ENCODE measurements around the gene NBDY.

Gene NBDY

GRCh38 chrX:56782791-56783449 lies 53.9 kb downstream of the NBDY start:
- no peaks in the 10 kb centered on the region for H3K36me3 ChIP-seq (ENCODE audit: control insufficient read depth, insufficient read depth, low read length)
- no peak overlapping the region for H3K9ac ChIP-seq (ENCODE audit: low read length)
- no peaks in the 10 kb centered on the region for H3K4me1 ChIP-seq (ENCODE audit: control insufficient read depth, insufficient read depth, low read length)
- H3K4me3 ChIP-seq (ENCODE audit: low read length) = no peak overlapping the region
- H3K27me3 ChIP-seq (ENCODE audit: control insufficient read depth, insufficient read depth, low read length) = no peaks in the 10 kb centered on the region
- no peaks in the 10 kb centered on the region for H3K9me3 ChIP-seq (ENCODE audit: control insufficient read depth, low read length)

GRCh38 chrX:56783450-56783831 lies 54.4 kb downstream of the NBDY start:
- no peaks in the 10 kb centered on the region for H3K4me1 ChIP-seq (ENCODE audit: control insufficient read depth, insufficient read depth, low read length)

GRCh38 chrX:56783996-56784620 lies 55.1 kb downstream of the NBDY start:
- no peak overlapping the region for H3K4me3 ChIP-seq (ENCODE audit: low read length)
- no peak overlapping the region for H3K9ac ChIP-seq (ENCODE audit: low read length)

More at GRCh38 chrX:56783450-56783831, 54.4 kb downstream of the NBDY start:
- H3K27me3 ChIP-seq (ENCODE audit: control insufficient read depth, insufficient read depth, low read length) = no peaks in the 10 kb centered on the region
- H3K36me3 ChIP-seq (ENCODE audit: control insufficient read depth, insufficient read depth, low read length) = no peaks in the 10 kb centered on the region
- H3K9me3 ChIP-seq (ENCODE audit: control insufficient read depth, low read length) = no peaks in the 10 kb centered on the region
- no peak overlapping the region for H3K9ac ChIP-seq (ENCODE audit: low read length)
- H3K4me3 ChIP-seq (ENCODE audit: low read length) = no peak overlapping the region

GRCh38 chrX:56784666-56785065 lies 55.6 kb downstream of the NBDY start:
- no peaks in the 10 kb centered on the region for H3K36me3 ChIP-seq (ENCODE audit: control insufficient read depth, insufficient read depth, low read length)
- H3K9ac ChIP-seq (ENCODE audit: low read length) = no peak overlapping the region
- no peaks in the 10 kb centered on the region for H3K27me3 ChIP-seq (ENCODE audit: control insufficient read depth, insufficient read depth, low read length)
- no peaks in the 10 kb centered on the region for H3K4me1 ChIP-seq (ENCODE audit: control insufficient read depth, insufficient read depth, low read length)
- H3K9me3 ChIP-seq (ENCODE audit: control insufficient read depth, low read length) = no peaks in the 10 kb centered on the region
- no peak overlapping the region for H3K4me3 ChIP-seq (ENCODE audit: low read length)

More at GRCh38 chrX:56783996-56784620, 55.1 kb downstream of the NBDY start:
- Histone ChIP-seq H3K27me3 (ENCODE audit: control insufficient read depth, insufficient read depth, low read length) (no peaks in the 10 kb centered on the region), H3K9me3 (ENCODE audit: control insufficient read depth, low read length) (no peaks in the 10 kb centered on the region), H3K4me1 (ENCODE audit: control insufficient read depth, insufficient read depth, low read length) (no peaks in the 10 kb centered on the region), H3K36me3 (ENCODE audit: control insufficient read depth, insufficient read depth, low read length) (no peaks in the 10 kb centered on the region)

GRCh38 chrX:56785442-56785841 lies 56.4 kb downstream of the NBDY start:
- Histone ChIP-seq H3K9ac (ENCODE audit: low read length) (no peak overlapping the region), H3K4me3 (ENCODE audit: low read length) (no peak overlapping the region), H3K4me1 (ENCODE audit: control insufficient read depth, insufficient read depth, low read length) (no peaks in the 10 kb centered on the region), H3K27me3 (ENCODE audit: control insufficient read depth, insufficient read depth, low read length) (no peaks in the 10 kb centered on the region), H3K36me3 (ENCODE audit: control insufficient read depth, insufficient read depth, low read length) (no peaks in the 10 kb centered on the region), H3K9me3 (ENCODE audit: control insufficient read depth, low read length) (no peaks in the 10 kb centered on the region)

GRCh38 chrX:56786889-56787733 lies 58.1 kb downstream of the NBDY start:
- H3K27me3 ChIP-seq (ENCODE audit: control insufficient read depth, insufficient read depth, low read length) = no peaks in the 10 kb centered on the region
- H3K4me1 ChIP-seq (ENCODE audit: control insufficient read depth, insufficient read depth, low read length) = no peaks in the 10 kb centered on the region
- no peak overlapping the region for H3K4me3 ChIP-seq (ENCODE audit: low read length)
- H3K9me3 ChIP-seq (ENCODE audit: control insufficient read depth, low read length) = no peaks in the 10 kb centered on the region
- no peaks in the 10 kb centered on the region for H3K36me3 ChIP-seq (ENCODE audit: control insufficient read depth, insufficient read depth, low read length)
- H3K9ac ChIP-seq (ENCODE audit: low read length) = no peak overlapping the region

- Histone ChIP-seq H3K4me1 (ENCODE audit: control insufficient read depth, insufficient read depth, low read length) (no peaks in the 10 kb centered on the region), H3K9me3 (ENCODE audit: control insufficient read depth, low read length) (no peaks in the 10 kb centered on the region), H3K4me3 (ENCODE audit: low read length) (no peak overlapping the region), H3K36me3 (ENCODE audit: control insufficient read depth, insufficient read depth, low read length) (no peaks in the 10 kb centered on the region), H3K27me3 (ENCODE audit: control insufficient read depth, insufficient read depth, low read length) (no peaks in the 10 kb centered on the region), H3K9ac (ENCODE audit: low read length) (no peak overlapping the region)
Measured at GRCh38 chrX:56787734-56788152, 58.7 kb downstream of the NBDY start.

- no peak overlapping the region for H3K9ac ChIP-seq (ENCODE audit: low read length)
- H3K4me3 ChIP-seq (ENCODE audit: low read length) = no peak overlapping the region
Measured at GRCh38 chrX:56788229-56788628, 59.2 kb downstream of the NBDY start.

GRCh38 chrX:56788717-56789122 lies 59.7 kb downstream of the NBDY start:
- no peak overlapping the region for H3K4me3 ChIP-seq (ENCODE audit: low read length)
- H3K9ac ChIP-seq (ENCODE audit: low read length) = no peak overlapping the region
- no peaks in the 10 kb centered on the region for H3K9me3 ChIP-seq (ENCODE audit: control insufficient read depth, low read length)

More at GRCh38 chrX:56788229-56788628, 59.2 kb downstream of the NBDY start:
- no peaks in the 10 kb centered on the region for H3K9me3 ChIP-seq (ENCODE audit: control insufficient read depth, low read length)
- no peaks in the 10 kb centered on the region for H3K4me1 ChIP-seq (ENCODE audit: control insufficient read depth, insufficient read depth, low read length)
- H3K27me3 ChIP-seq (ENCODE audit: control insufficient read depth, insufficient read depth, low read length) = no peaks in the 10 kb centered on the region
- no peaks in the 10 kb centered on the region for H3K36me3 ChIP-seq (ENCODE audit: control insufficient read depth, insufficient read depth, low read length)

GRCh38 chrX:56789518-56790070 lies 60.6 kb downstream of the NBDY start:
- Histone ChIP-seq H3K4me1 (ENCODE audit: control insufficient read depth, insufficient read depth, low read length) (no peaks in the 10 kb centered on the region), H3K9ac (ENCODE audit: low read length) (no peak overlapping the region), H3K36me3 (ENCODE audit: control insufficient read depth, insufficient read depth, low read length) (no peaks in the 10 kb centered on the region), H3K4me3 (ENCODE audit: low read length) (no peak overlapping the region), H3K27me3 (ENCODE audit: control insufficient read depth, insufficient read depth, low read length) (no peaks in the 10 kb centered on the region), H3K9me3 (ENCODE audit: control insufficient read depth, low read length) (no peaks in the 10 kb centered on the region)

More at GRCh38 chrX:56788717-56789122, 59.7 kb downstream of the NBDY start:
- no peaks in the 10 kb centered on the region for H3K27me3 ChIP-seq (ENCODE audit: control insufficient read depth, insufficient read depth, low read length)
- no peaks in the 10 kb centered on the region for H3K4me1 ChIP-seq (ENCODE audit: control insufficient read depth, insufficient read depth, low read length)
- H3K36me3 ChIP-seq (ENCODE audit: control insufficient read depth, insufficient read depth, low read length) = no peaks in the 10 kb centered on the region

- no peak overlapping the region for H3K4me3 ChIP-seq (ENCODE audit: low read length)
- H3K9ac ChIP-seq (ENCODE audit: low read length) = no peak overlapping the region
- H3K9me3 ChIP-seq (ENCODE audit: control insufficient read depth, low read length) = no peaks in the 10 kb centered on the region
- H3K4me1 ChIP-seq (ENCODE audit: control insufficient read depth, insufficient read depth, low read length) = no peaks in the 10 kb centered on the region
- no peaks in the 10 kb centered on the region for H3K27me3 ChIP-seq (ENCODE audit: control insufficient read depth, insufficient read depth, low read length)
- no peaks in the 10 kb centered on the region for H3K36me3 ChIP-seq (ENCODE audit: control insufficient read depth, insufficient read depth, low read length)
Measured at GRCh38 chrX:56790778-56791177, 61.7 kb downstream of the NBDY start.

- no peaks in the 10 kb centered on the region for H3K27me3 ChIP-seq (ENCODE audit: control insufficient read depth, insufficient read depth, low read length)
- no peaks in the 10 kb centered on the region for H3K9me3 ChIP-seq (ENCODE audit: control insufficient read depth, low read length)
- no peak overlapping the region for H3K9ac ChIP-seq (ENCODE audit: low read length)
- H3K36me3 ChIP-seq (ENCODE audit: control insufficient read depth, insufficient read depth, low read length) = no peaks in the 10 kb centered on the region
- H3K4me1 ChIP-seq (ENCODE audit: control insufficient read depth, insufficient read depth, low read length) = no peaks in the 10 kb centered on the region
- H3K4me3 ChIP-seq (ENCODE audit: low read length) = no peak overlapping the region
Measured at GRCh38 chrX:56791456-56791855, 62.4 kb downstream of the NBDY start.

All from mucosa of stomach (tissue), 1 donor.